ENCODE data around the gene HLA-DOA. TPM values are rescaled to one million over a fixed set of nuclear protein-coding genes. Genes with fewer than 3 reads are reported as not detected.

Gene HLA-DOA
- total RNA-seq, 4 donors from 2014 or later = 3.8 to 11.5 (median 8.3) TPM

DNA sequence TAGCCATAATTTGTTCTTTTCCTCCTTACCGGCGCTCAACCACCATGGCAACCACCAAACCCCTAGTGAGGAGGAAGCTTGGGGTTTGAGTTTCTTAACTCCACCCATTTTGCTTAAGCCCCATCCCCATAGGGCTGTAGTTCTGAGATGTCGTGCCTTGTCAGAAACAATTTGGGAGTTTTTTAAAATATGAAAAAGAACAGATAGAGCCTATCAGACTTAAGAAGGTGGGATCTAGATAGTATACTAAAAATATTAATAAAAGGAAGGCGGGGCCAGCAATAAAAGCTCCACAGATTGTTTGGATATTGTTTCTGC, 35.4 kb downstream of the HLA-DOA start:
- 1% methylated on average over 4 of the region's 4 CpGs for WGBS
- Histone ChIP-seq H3K4me3 (peak overlapping the region; percentile 59 to 87 (median 76)), H3K36me3 (peaks cover 42 to 69% (median 58%) of the 10 kb centered on the region in 4 donors), H3K9me3 (no peaks in the 10 kb centered on the region), H3K4me1 (peaks cover 33 to 49% (median 48%) of the 10 kb centered on the region in 4 donors), H3K27me3 (no peaks in the 10 kb centered on the region), H3K27ac (replicated peaks in 1 of 4) (peak overlapping the region; percentile 97 to 100 (median 99))
- intact Hi-C loops (cut with DNase I) = no loop called here
- TF ChIP-seq POLR2A (IDR thresholded peaks at IDR 0.05; ENCODE audit: low read depth) (no peak), EP300 (IDR thresholded peaks at IDR 0.05) (no peak), POLR2AphosphoS5 (IDR thresholded peaks at IDR 0.05) (no peak)
- TF ChIP-seq, protein P1, sequence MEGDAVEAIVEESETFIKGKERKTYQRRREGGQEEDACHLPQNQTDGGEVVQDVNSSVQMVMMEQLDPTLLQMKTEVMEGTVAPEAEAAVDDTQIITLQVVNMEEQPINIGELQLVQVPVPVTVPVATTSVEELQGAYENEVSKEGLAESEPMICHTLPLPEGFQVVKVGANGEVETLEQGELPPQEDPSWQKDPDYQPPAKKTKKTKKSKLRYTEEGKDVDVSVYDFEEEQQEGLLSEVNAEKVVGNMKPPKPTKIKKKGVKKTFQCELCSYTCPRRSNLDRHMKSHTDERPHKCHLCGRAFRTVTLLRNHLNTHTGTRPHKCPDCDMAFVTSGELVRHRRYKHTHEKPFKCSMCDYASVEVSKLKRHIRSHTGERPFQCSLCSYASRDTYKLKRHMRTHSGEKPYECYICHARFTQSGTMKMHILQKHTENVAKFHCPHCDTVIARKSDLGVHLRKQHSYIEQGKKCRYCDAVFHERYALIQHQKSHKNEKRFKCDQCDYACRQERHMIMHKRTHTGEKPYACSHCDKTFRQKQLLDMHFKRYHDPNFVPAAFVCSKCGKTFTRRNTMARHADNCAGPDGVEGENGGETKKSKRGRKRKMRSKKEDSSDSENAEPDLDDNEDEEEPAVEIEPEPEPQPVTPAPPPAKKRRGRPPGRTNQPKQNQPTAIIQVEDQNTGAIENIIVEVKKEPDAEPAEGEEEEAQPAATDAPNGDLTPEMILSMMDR (IDR thresholded peaks at IDR 0.05) = no peak
- peak; percentile 45 for DNase-seq (ENCODE audit: extremely low spot score)

DNA sequence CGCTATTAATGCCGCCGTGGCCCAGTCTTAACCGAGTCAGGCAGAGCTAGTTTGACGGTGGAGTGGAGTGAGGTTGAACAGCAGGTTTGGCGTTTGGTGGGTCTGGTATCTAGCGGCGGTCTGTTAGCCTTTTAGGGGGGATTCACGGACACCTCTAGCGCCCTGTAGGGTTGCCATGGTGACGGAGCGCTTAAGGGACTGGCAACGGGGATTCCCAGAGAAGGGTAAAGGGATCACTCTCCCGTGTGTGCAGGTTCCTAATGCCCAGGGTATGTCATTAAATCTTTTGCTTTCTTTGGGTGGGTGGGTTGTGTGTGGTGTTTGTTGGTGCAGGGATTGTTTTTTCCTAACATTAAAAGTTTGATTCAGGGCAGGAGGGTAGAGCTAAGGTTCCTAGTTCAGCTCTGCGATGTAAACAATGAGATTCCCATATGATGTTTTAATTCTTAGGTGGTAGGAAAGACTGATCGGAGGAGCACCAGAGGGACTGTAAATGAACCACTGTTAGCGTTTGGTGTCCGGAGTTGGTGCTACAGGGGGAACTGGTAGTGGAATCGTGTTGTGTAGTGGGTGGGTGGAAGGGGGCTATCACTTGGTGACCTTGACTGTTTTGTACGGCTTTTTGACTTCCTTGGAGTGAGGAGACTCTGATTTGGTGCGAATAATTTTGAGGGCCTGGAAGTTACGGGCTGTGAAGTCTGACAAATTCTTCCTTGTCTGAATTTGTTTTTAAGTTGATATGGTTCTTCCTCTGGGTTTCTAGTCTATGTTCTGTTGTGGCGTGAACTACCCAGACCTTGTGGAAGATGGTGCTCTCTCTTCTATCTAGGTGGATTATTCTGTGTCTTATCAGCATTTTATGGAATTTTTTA, 36.0 kb downstream of the HLA-DOA start:
- peak; percentile 90 for DNase-seq (ENCODE audit: extremely low spot score)
- intact Hi-C loops (cut with DNase I) = no loop called here
- Histone ChIP-seq H3K9me3 (no peaks in the 10 kb centered on the region), H3K4me3 (peak overlapping the region; percentile 59 to 87 (median 76)), H3K27me3 (no peaks in the 10 kb centered on the region), H3K4me1 (peaks cover 33 to 45% (median 43%) of the 10 kb centered on the region in 4 donors), H3K36me3 (peaks cover 36 to 63% (median 52%) of the 10 kb centered on the region in 4 donors), H3K27ac (replicated peaks in 1 of 4) (peak overlapping the region; percentile 97 to 100 (median 99))
- TF ChIP-seq, protein P1 (IDR thresholded peaks at IDR 0.05) = no peak
- TF ChIP-seq POLR2A (IDR thresholded peaks at IDR 0.05; ENCODE audit: low read depth) = no peak
- no peak for TF ChIP-seq EP300 (IDR thresholded peaks at IDR 0.05)
- TF ChIP-seq POLR2AphosphoS5 (IDR thresholded peaks at IDR 0.05) = no peak
- WGBS = 2% methylated on average over 20 of the region's 23 CpGs

DNA sequence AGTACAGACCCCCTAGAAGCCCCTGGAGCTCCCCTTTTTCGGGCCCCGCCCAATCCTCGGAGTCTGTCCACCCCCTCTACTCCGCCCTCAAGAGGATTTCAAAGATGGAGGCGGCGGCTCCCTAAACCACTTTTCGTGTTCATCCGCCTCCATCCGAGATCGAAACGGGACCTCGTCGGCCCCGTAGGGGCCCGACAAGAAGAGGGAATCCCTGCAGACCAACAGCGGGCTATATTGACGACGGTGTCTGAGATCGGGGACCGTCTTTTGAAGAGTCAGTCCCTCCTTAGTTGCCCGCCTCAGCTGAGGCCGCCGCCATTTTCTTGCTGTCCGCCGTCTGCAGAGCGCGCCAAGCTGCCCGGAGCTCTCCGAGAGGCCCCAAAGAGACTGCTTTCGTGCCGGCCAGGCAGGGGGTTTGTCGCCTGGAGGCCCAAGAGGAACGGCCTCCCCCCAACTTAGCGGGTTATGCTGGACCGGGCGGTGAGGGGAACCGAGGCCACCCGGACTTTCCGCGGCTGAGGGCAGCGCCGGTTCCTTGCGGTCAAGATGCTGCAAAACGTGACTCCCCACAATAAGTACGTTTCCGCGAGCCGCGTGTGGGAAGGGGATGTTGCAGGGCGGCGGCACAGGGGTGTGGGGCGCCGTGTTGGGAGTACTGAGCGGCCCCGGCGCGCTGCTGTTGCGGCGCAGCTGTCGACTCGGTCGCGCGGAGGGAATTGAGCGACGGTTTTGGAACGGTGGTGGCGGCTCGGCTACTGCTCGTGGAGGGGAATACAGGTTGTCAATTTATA, 36.8 kb downstream of the HLA-DOA start:
- DNase-seq (ENCODE audit: extremely low spot score) = no peak
- TF ChIP-seq POLR2AphosphoS5 (IDR thresholded peaks at IDR 0.05) = no peak
- TF ChIP-seq, protein P1 (IDR thresholded peaks at IDR 0.05) = no peak
- no peak for TF ChIP-seq EP300 (IDR thresholded peaks at IDR 0.05)
- no peak for TF ChIP-seq POLR2A (IDR thresholded peaks at IDR 0.05; ENCODE audit: low read depth)
- Histone ChIP-seq H3K27me3 (no peaks in the 10 kb centered on the region), H3K36me3 (peaks cover 28 to 55% (median 44%) of the 10 kb centered on the region in 4 donors), H3K4me1 (peaks cover 33 to 39% (median 37%) of the 10 kb centered on the region in 4 donors), H3K4me3 (peak overlapping the region; percentile 59 to 87 (median 76)), H3K9me3 (no peaks in the 10 kb centered on the region), H3K27ac (replicated peaks in 1 of 4) (peak overlapping the region; percentile 97 to 100 (median 99))
- WGBS = 0% methylated on average over 16 of the region's 70 CpGs
- intact Hi-C loops (cut with DNase I) = no loop called here

DNA sequence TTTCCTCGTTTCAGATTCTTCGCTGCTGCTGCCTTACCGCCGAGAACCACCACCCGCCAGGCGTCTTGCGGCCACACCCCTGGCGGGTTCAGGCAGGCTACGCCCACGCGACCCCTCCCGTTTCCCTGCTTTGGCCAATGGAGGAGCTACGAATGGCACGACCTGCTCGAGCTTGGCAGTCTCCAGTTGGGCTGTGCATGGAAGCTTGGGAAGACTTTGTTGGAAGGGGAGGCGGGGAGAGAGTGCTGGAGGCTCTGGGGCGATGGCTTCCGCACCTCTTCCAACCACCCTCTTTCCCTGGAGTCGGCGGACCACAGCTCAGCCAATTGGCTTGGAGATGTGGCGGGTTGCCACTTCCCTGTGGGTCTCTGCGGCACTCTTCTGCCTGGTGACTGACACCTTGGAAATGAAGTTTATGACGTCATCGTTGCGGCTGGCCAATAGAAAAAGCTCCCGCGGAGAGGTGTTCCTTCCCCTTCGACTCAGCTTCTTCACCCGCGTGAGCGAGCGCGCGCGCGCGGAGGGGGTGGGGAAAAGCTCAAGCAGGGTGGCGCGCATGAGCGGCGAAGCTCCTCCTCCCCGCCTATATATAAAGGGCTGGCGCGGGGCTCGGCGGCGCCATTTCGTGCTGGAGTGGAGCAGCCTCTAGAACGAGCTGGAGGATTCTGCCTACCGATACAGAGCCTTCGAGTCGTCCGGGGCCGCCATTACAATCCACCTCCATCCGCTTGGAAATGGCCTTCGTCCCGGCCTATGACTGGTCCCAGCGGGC, 37.6 kb downstream of the HLA-DOA start:
- H3K4me1 ChIP-seq = peaks cover 32 to 39% (median 37%) of the 10 kb centered on the region in 4 donors
- 0% methylated on average over 6 of the region's 58 CpGs for WGBS
- DNase-seq (ENCODE audit: extremely low spot score) = peak; percentile 100
- TF ChIP-seq EP300 (IDR thresholded peaks at IDR 0.05) (no peak), POLR2AphosphoS5 (IDR thresholded peaks at IDR 0.05) (peak in 1 of 2 donors; percentile 93), POLR2A (IDR thresholded peaks at IDR 0.05; ENCODE audit: low read depth) (peak; percentile 99)
- TF ChIP-seq, protein P1 (IDR thresholded peaks at IDR 0.05) = peak in 1 of 3 experiments; percentile 8
- H3K36me3 ChIP-seq = peaks cover 20 to 47% (median 36%) of the 10 kb centered on the region in 4 donors
- H3K27ac ChIP-seq (replicated peaks in 1 of 4) = peak overlapping the region; percentile 97 to 100 (median 99)
- H3K9me3 ChIP-seq = no peaks in the 10 kb centered on the region
- no peaks in the 10 kb centered on the region for H3K27me3 ChIP-seq
- peak overlapping the region; percentile 59 to 87 (median 76) for H3K4me3 ChIP-seq
- intact Hi-C loops (cut with DNase I) = no loop called here
